Activated T-helper 9 cell treated with anti-CD3 and anti-CD28 coated beads, Interleukin-2, amount 50 U/mL, for 16 hours (primary cell): ENCODE results near the gene MAN2B2.

Source experiments
- DNase-seq: peaks from one replicate; pipeline ENCODE4 v3.0.0-alpha.2; 2020; ENCODE audit warnings: low read depth

MAN2B2 gene

GRCh38 chr4:6574747-6575502 is at the start of gene MAN2B2:
TSS of gene MAN2B2 (plus strand) at chr4:6575189. CDS start at chr4:6575211, 22 bp downstream.
- peak; percentile 78 for DNase-seq

GRCh38 chr4:6525474-6525873 is 49.5 kb upstream of the MAN2B2 start:
- DNase-seq, result no peak

GRCh38 chr4:6526156-6526555 is 48.8 kb upstream of the MAN2B2 start:
- DNase-seq, result no peak

DNA sequence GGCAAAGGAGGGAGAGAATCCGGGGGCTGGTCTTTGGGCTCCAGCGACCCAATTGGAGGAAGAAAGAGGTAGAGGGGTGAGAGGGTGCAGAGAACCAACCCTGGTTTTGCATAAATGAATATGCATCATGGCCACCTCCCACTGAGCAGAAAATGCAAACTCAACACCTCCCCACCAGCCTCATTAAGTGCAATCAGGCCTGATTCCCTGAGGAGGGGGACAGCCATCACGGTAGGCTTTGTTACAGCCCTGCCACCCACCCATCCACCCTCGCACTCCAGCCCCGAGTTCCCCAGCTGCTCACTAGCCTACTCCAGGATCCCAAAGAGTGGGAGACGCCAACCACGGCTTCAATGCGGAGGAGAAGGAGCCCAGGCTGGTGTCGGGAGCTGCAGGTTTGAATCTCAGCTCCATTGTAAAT is 48.3 kb upstream of the MAN2B2 start:
- DNase-seq, result no peak

- DNase-seq, result no peak
Measured at GRCh38 chr4:6527259-6527658, 47.7 kb upstream of the MAN2B2 start.

DNA sequence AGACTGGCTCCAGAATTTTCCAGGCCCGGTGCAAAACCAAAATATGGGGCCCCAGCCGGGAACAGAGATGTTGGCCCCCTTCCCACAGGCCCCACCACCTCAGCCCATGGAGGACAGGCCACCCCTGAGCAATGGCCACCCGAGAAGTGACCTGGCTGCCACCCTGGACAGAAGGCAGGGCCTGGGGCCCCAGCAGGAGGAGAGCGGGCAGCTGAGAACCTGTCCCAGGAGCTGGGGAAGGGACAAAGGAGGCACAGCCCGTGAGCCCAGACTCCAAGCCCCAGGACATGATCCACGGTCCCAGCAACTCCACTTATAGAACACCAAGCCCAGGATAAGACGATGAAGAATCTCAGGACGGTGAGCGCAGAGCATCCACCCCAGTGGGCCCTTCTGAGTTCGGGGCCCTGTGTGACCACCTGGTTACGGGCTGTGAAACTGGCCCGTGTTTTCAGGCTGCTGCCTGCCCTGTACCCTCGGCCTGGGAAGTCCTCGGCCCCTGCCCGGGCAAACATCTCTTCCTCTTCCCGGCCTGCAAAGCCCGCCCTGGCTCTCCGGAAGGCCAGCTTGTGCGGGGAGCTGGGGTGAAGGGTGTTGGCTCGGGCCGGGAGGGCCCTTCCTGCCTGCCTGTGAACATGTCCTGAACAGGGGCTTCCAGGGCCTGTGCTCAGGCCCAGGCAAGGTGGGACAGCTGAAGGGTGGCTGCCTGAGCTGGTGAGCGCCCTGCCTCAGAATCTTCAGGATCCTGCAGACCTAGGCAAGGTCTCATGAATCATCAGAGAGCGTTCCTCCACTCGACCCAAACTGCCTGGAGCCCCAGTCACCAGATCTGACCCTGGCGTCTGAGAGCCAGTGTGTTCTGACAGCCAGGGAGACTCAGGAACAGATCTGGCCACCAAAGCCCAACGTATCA is 47.0 kb upstream of the MAN2B2 start:
- DNase-seq, result no peak

DNA sequence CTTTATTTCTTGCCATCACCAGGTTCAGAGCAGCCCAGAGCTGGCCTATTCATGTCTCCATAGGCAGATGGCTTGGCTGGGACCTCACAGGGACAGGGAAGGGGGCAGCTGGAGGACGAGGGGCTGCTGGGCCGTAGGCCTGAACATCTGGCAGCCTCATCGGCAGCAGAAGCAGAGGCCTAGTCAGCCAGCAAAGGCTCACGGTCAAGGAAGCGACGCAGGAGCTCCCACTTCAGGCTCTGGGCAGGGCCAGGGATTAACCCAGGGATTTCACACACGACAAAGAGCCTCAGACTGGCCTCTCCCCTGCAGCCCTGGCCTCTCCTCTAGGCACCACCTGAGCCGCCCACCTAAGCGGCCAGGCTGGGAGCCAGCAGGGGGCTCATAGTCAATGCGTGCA is 46.0 kb upstream of the MAN2B2 start:
- no peak for DNase-seq

DNA sequence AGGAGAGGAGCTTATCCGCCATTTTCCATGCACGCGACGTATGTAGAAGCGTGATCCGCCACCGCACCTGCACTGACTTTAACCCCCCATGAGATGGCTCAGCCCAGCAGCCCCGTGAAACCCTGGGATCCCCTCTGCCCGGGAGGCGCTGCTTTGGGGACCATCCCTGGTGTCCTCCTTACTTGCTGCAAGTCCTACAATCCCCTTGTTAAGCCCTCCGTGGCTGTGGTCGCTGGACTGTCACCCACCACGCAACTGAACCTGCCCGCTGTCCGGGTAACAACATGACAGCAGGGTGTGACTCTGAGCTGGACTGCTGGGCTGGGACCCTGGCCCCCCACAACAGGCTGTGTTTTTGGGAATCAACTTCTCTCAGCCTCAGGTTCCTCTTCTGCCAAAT is 44.7 kb upstream of the MAN2B2 start:
- DNase-seq, result no peak

- no peak for DNase-seq
Measured at GRCh38 chr4:6530964-6531363, 44.0 kb upstream of the MAN2B2 start.

GRCh38 chr4:6532102-6532501 is 42.9 kb upstream of the MAN2B2 start:
- DNase-seq, result no peak

DNA sequence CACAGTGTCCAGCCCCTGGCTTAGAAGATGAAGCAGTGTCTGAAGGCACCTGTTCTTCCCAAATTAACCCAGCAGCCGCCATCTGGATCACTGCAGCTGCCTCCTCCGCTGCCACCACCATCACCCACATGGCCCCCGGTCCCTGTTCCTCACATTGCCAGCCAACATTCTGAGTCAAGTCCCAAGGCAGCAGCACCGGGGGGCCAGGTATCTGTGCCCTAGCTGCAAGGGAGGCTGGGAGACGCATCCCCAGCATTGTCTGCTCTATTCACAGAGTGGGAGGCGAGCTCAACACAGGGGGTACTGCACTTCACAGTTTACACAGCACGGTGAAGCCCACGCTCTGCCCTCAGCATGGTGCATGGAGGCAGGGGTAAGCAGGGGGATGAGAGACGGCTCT is 42.3 kb upstream of the MAN2B2 start:
- DNase-seq, result no peak

- DNase-seq, result no peak
Measured at GRCh38 chr4:6534050-6534449, 40.9 kb upstream of the MAN2B2 start.

- no peak for DNase-seq
Measured at GRCh38 chr4:6534618-6535328, 40.2 kb upstream of the MAN2B2 start.

DNA sequence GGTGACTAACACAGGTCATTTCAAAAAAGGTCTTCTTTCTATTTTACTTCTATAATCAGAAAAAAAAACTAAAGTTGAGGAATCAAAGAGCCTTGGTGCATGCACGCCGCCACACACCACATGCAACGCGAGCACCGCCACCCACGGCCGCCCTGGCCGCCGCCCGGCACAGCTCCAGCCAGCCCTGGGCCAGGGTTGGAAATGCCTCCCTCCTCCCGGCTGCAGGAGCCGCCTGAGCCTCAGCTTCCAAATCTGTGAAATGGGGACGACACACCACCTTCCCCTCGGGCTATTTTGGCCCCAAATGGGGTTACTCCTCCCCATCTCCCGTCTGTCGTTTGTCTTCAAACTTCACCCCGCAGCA is 39.7 kb upstream of the MAN2B2 start:
- DNase-seq, result no peak

DNA sequence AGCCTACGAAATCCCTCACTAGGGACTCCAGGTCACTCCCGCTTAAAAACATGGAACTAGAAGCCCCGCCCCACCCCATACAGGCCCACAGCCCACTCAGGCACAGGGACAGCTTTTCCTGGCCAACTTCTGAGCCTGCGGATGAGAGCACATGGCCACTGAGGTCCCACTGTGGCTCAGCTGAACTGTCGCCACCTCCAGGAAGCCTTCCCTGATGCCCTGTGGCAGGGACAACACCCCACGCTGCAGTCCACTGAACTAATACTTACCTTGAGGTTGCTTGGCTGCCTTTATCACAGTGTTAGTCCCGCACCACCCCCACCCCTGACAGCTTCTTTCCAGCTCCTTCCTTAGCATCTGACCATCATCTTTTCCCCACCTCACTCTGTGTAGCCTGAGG is 39.3 kb upstream of the MAN2B2 start:
- no peak for DNase-seq

DNA sequence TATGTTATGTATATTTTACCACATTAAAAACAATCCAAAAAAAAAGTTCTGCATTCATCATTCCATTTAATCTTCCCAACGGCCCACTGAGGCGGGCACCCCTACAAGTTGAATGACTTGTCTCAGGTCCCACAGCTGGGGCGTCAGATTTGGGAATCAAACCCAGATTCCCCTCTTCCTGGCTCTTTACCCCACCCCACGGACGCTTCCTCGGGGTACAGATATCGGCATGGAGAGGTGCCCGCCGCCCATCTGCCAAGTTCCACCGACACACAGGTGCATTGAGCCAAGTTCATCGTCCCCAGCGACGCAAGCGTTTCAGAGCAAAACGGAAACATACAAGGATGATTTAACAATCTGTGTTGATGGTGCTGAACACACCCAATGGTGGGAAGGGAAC is 36.9 kb upstream of the MAN2B2 start:
- no peak for DNase-seq

DNA sequence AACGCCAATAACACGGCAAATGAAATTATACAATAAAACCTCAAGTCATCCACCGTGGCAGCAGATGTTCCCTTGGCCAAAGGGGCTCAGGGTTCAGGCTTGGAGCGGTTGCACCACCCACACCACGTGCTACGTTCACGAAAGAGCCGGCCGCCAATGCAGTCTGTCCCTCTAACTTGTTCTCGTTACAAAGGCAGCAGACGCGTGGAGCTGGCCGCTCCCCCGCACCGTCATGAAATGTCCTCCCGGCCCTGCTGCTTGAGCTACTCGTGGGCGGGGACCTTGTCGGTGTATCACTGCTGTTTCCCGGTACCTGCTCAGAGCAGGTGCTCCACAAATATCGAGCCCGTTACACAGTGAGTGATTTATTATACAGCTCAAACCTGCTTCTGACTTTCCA is 36.4 kb upstream of the MAN2B2 start:
- DNase-seq, result no peak

DNA sequence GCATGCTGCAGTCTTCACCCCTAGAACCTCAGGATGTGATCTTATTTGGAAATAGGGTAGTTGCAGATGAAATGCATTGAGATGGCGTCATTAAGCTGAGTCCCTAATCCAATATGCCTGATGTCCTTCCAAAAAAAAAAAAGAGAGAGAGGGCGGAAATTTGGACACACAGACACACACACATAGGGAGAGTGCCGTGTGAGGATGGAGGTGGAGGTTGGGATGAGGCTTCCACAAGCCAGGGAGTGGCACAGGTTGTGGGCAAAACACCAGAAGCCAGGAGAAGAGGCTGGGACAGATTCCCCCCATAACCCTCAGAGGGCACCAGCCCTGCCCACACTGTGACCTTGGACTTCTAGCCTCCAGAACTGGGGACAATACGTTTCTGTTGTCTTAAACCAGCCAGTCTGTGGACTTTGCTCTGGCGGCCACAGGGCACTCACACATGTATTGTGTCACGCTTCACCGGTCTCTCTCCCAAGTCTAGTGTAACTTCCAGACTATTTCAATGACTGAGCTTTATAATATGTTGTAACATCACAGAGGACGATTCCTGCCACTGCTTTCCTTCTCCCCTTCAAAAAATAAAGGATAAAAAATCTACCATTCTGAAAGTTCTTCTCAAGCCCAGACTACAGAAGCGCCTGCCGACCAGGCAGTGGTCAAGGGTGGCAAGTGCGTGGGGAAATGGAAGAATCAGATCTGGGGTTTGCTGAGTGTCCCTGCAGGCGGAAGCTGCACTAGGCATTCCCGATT is 35.8 kb upstream of the MAN2B2 start:
- no peak for DNase-seq

DNA sequence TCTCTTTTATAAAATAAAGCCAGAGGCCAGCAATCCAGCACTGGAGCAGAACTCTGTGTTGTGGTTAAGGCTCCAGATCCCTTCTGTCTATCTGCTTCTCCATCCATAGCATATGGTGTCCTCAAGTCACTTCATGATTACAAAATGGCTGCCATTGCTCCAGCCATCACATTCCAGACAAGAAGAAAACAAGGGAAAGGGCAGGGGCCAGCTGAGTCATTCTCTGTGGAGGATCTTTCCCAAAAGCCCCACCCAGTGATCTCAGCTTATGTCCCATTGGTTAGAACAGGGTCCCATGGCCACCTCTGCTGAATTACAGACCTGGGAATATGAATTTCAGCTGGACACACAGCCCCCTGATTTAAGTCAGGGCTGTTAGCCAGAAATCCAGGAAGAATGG is 34.1 kb upstream of the MAN2B2 start:
- no peak for DNase-seq

GRCh38 chr4:6541789-6542188 is 33.2 kb upstream of the MAN2B2 start:
- no peak for DNase-seq

GRCh38 chr4:6542951-6543350 is 32.0 kb upstream of the MAN2B2 start:
- DNase-seq, result no peak

- no peak for DNase-seq
Measured at GRCh38 chr4:6546091-6546490, 28.9 kb upstream of the MAN2B2 start.
